Neuronal stem cell (in vitro differentiated cells): ENCODE measurements around the gene HMHB1.
"Not testable (repeated sequence)": the region's sequence is repeated elsewhere in the genome, so short reads cannot be mapped to it uniquely, and the experiment has no call there.

ENCODE experiments used
- DNase-seq: peaks from one replicate; pipeline ENCODE4 v3.0.0-alpha.2; 2013; ENCODE audit warnings: low spot score
- H2AFZ ChIP-seq: one replicate; pipeline ENCODE4 v1.6.1; 2013; ENCODE audit warnings: mild to moderate bottlenecking, low read length, inconsistent platforms
- H2AK5ac ChIP-seq: 2 replicates; pipeline ENCODE4 v1.6.1; 2013; ENCODE audit warnings: low read depth, mild to moderate bottlenecking, inconsistent platforms, low read length, moderate library complexity, mixed read lengths
- H2BK120ac ChIP-seq: 2 replicates; pipeline ENCODE4 v1.6.1; 2013; ENCODE audit warnings: low read depth, mild to moderate bottlenecking, inconsistent platforms, low read length, moderate library complexity, mixed read lengths
- H2BK12ac ChIP-seq: one replicate; pipeline ENCODE4 v1.6.1; 2013; ENCODE audit warnings: low read length, inconsistent platforms
- H2BK15ac ChIP-seq: 2 replicates; pipeline ENCODE4 v1.6.1; 2013; ENCODE audit warnings: mild to moderate bottlenecking, low read length, inconsistent platforms, mixed read lengths
- H2BK5ac ChIP-seq: one replicate; pipeline ENCODE4 v1.6.1; 2013; ENCODE audit warnings: inconsistent platforms, mild to moderate bottlenecking, low read length, moderate library complexity
- H3K14ac ChIP-seq: one replicate; pipeline ENCODE4 v1.6.1; 2013; ENCODE audit warnings: low read length, inconsistent platforms
- H3K18ac ChIP-seq: 2 replicates; pipeline ENCODE4 v1.6.1; 2013; ENCODE audit warnings: low read length, inconsistent platforms
- H3K23ac ChIP-seq: 2 replicates; pipeline ENCODE4 v1.6.1; 2013; ENCODE audit warnings: low read depth, mild to moderate bottlenecking, mixed read lengths, low read length, inconsistent platforms; ENCODE audit not compliant: poor library complexity
- H3K27ac ChIP-seq: replicated peaks from 3 replicates; pipeline ENCODE4 v1.5.1; 2013; ENCODE audit warnings: low read length, inconsistent platforms
- H3K27me3 ChIP-seq, 3 experiments: 2 replicates each; pipeline ENCODE4 v1.6.1; 2013; ENCODE audit warnings: low read length in 3 of 3, mild to moderate bottlenecking in 2 of 3, inconsistent platforms in 1 of 3, low read depth in 1 of 3, mixed read lengths in 1 of 3, moderate library complexity in 1 of 3; ENCODE audit not compliant: control insufficient read depth in 3 of 3, insufficient read depth in 3 of 3
- H3K36me3 ChIP-seq, 2 donors: replicated peaks in 1 of 2; 2 replicates each; pipeline ENCODE4 v1.6.1; 2013; ENCODE audit warnings: low read length in 2 of 2; ENCODE audit not compliant: control insufficient read depth in 2 of 2, insufficient read depth in 2 of 2
- H3K4ac ChIP-seq: 2 replicates; pipeline ENCODE4 v1.6.1; 2013; ENCODE audit warnings: inconsistent platforms, mild to moderate bottlenecking, low read length, moderate library complexity
- H3K4me1 ChIP-seq, 2 donors: 1 replicate in 1 of 2; 2 replicates in 1 of 2; pipeline ENCODE4 v1.6.1; 2013; ENCODE audit warnings: low read length in 2 of 2, low read depth in 1 of 2; ENCODE audit not compliant: control insufficient read depth in 2 of 2, insufficient read depth in 1 of 2
- H3K4me2 ChIP-seq: one replicate; pipeline ENCODE4 v1.6.1; 2013; ENCODE audit warnings: mild to moderate bottlenecking, low read length, inconsistent platforms; ENCODE audit not compliant: insufficient read depth, poor library complexity, severe bottlenecking
- H3K4me3 ChIP-seq, 2 donors: 2 replicates each; pipeline ENCODE4 v1.5.1; 2013; ENCODE audit warnings: low read length in 2 of 2, mild to moderate bottlenecking in 2 of 2, inconsistent platforms in 1 of 2, moderate library complexity in 1 of 2
- H3K79me1 ChIP-seq: one replicate; pipeline ENCODE4 v1.6.1; 2013; ENCODE audit warnings: low read depth, mild to moderate bottlenecking, inconsistent platforms, low read length, moderate library complexity
- H3K9ac ChIP-seq: one replicate; pipeline ENCODE4 v1.6.1; 2013; ENCODE audit warnings: mild to moderate bottlenecking, low read depth, low read length, inconsistent platforms; ENCODE audit not compliant: poor library complexity
- H3K9me3 ChIP-seq, 2 donors: replicated peaks in 1 of 2; 2 replicates each; pipeline versions ENCODE3 to v1.6.1; 2013; ENCODE audit warnings: low read length in 2 of 2, mild to moderate bottlenecking in 2 of 2, inconsistent platforms in 1 of 2, low read depth in 1 of 2, mixed read lengths in 1 of 2, moderate library complexity in 1 of 2; ENCODE audit not compliant: control insufficient read depth in 2 of 2, insufficient read depth in 1 of 2
- H4K8ac ChIP-seq: one replicate; pipeline ENCODE4 v1.6.1; 2013; ENCODE audit warnings: low read depth, mild to moderate bottlenecking, inconsistent platforms, low read length, moderate library complexity
- H4K91ac ChIP-seq: one replicate; pipeline ENCODE4 v1.6.1; 2013; ENCODE audit warnings: low read length, low read depth, mild to moderate bottlenecking, inconsistent platforms; ENCODE audit not compliant: poor library complexity
- whole genome bisulfite sequencing, 2 donors: extraction: QIAGEN DNeasy Blood & Tissue Kit; methylation state at CpG; one replicate each; pipeline ENCODE4 v1.1.7; 2013; ENCODE audit warnings: missing lambda C conversion rate in 2 of 2, mixed read lengths in 1 of 2; ENCODE audit not compliant: insufficient read length in 2 of 2, insufficient replicate concordance in 1 of 2; ENCODE audit errors: extremely low coverage in 2 of 2; 5-methylcytosine and 5-hydroxymethylcytosine counted together

Gene HMHB1

GRCh38 chr5:143807401-143807800, 4.6 kb upstream of the HMHB1 start:
- Histone ChIP-seq H4K91ac (no peak overlapping the region), H3K4me3 (no peak overlapping the region), H2BK120ac (no peak overlapping the region), H3K27ac (no peak overlapping the region), H2BK15ac (no peak overlapping the region), H3K4me1 (peaks cover 0 to 2% of the 10 kb centered on the region in 2 donors), H3K18ac (no peak overlapping the region), H3K4me2 (no peak overlapping the region), H2AFZ (no peak overlapping the region), H3K79me1 (no peaks in the 10 kb centered on the region), H4K8ac (no peak overlapping the region), H3K14ac (no peak overlapping the region), H2BK5ac (no peak overlapping the region), H3K9ac (no peak overlapping the region), H3K9me3 (no peaks in the 10 kb centered on the region), H2AK5ac (no peak overlapping the region), H3K36me3 (no peaks in the 10 kb centered on the region), H3K23ac (no peak overlapping the region), H3K4ac (no peak overlapping the region), H3K27me3 (no peaks in the 10 kb centered on the region), H2BK12ac (no peak overlapping the region)
- WGBS, 2 donors = no CpG with 5 or more reads among the region's 1 CpG
- no peak for DNase-seq

- WGBS, 2 donors = no CpG with 5 or more reads among the region's 4 CpGs
Observed at GRCh38 chr5:143816370-143816769, 4.4 kb downstream of the HMHB1 start.

GRCh38 chr5:143819716-143820115, 7.8 kb downstream of the HMHB1 start:
- Histone ChIP-seq H3K27ac (no peak overlapping the region), H2AK5ac (no peak overlapping the region), H2BK5ac (no peak overlapping the region), H2BK15ac (no peak overlapping the region), H3K9me3 (no peaks in the 10 kb centered on the region), H3K4me2 (no peak overlapping the region), H3K14ac (no peak overlapping the region), H3K18ac (no peak overlapping the region), H4K91ac (no peak overlapping the region), H4K8ac (no peak overlapping the region), H2AFZ (no peak overlapping the region), H3K23ac (no peak overlapping the region), H3K36me3 (no peaks in the 10 kb centered on the region), H3K4ac (no peak overlapping the region), H3K27me3 (no peaks in the 10 kb centered on the region), H2BK12ac (no peak overlapping the region), H3K4me3 (no peak overlapping the region), H3K79me1 (no peaks in the 10 kb centered on the region), H3K4me1 (peaks cover 0 to 2% of the 10 kb centered on the region in 2 donors), H3K9ac (no peak overlapping the region), H2BK120ac (no peak overlapping the region)
- DNase-seq = no peak

More at GRCh38 chr5:143816370-143816769, 4.4 kb downstream of the HMHB1 start:
- H3K4me1 ChIP-seq, H3K27me3 ChIP-seq, H2AK5ac ChIP-seq, H3K9me3 ChIP-seq, H3K79me1 ChIP-seq, H2BK120ac ChIP-seq, H3K36me3 ChIP-seq, DNase-seq, H4K8ac ChIP-seq, H3K18ac ChIP-seq, H3K14ac ChIP-seq, H2AFZ ChIP-seq, H3K9ac ChIP-seq, H2BK15ac ChIP-seq, H3K4me3 ChIP-seq, H2BK5ac ChIP-seq, H3K4ac ChIP-seq, H3K23ac ChIP-seq, H3K27ac ChIP-seq, H2BK12ac ChIP-seq, H4K91ac ChIP-seq, H3K4me2 ChIP-seq: not testable (repeated sequence)

GRCh38 chr5:143820451-143820850, 8.5 kb downstream of the HMHB1 start:
- no CpG with 5 or more reads among the region's 2 CpGs for WGBS, 2 donors

More at GRCh38 chr5:143820451-143820850, 8.5 kb downstream of the HMHB1 start:
- Histone ChIP-seq H3K4ac (no peak overlapping the region), H2BK5ac (no peak overlapping the region), H3K4me2 (no peak overlapping the region), H3K14ac (no peak overlapping the region), H3K36me3 (no peaks in the 10 kb centered on the region), H3K27ac (no peak overlapping the region), H2BK12ac (no peak overlapping the region), H3K18ac (no peak overlapping the region), H2AFZ (no peak overlapping the region), H3K4me1 (no peaks in the 10 kb centered on the region), H4K8ac (no peak overlapping the region), H3K4me3 (no peak overlapping the region), H2AK5ac (no peak overlapping the region), H2BK15ac (no peak overlapping the region), H3K79me1 (no peaks in the 10 kb centered on the region), H3K9me3 (no peaks in the 10 kb centered on the region), H4K91ac (no peak overlapping the region), H2BK120ac (no peak overlapping the region), H3K9ac (no peak overlapping the region), H3K27me3 (no peaks in the 10 kb centered on the region), H3K23ac (no peak overlapping the region)
- no peak for DNase-seq
